Fibroblast of lung (primary cell): ENCODE measurements around the gene TXNIP.

Experiments
- CTCF ChIP-seq, 2 donors: IDR thresholded peaks in 1 of 2; conservative IDR thresholded peaks in 1 of 2; 1 replicate in 1 of 2; 2 replicates in 1 of 2; pipeline ENCODE4 v1.5.1; 2011 to 2012; ENCODE audit warnings: low read length in 2 of 2, control low read depth in 1 of 2, inconsistent platforms in 1 of 2, low read depth in 1 of 2, mild to moderate bottlenecking in 1 of 2
- EZH2 ChIP-seq: IDR thresholded peaks from 2 replicates; pipeline ENCODE4 v1.5.1; 2012; ENCODE audit warnings: low read length, control low read depth, mild to moderate bottlenecking; ENCODE audit errors: missing control alignments

DNA sequence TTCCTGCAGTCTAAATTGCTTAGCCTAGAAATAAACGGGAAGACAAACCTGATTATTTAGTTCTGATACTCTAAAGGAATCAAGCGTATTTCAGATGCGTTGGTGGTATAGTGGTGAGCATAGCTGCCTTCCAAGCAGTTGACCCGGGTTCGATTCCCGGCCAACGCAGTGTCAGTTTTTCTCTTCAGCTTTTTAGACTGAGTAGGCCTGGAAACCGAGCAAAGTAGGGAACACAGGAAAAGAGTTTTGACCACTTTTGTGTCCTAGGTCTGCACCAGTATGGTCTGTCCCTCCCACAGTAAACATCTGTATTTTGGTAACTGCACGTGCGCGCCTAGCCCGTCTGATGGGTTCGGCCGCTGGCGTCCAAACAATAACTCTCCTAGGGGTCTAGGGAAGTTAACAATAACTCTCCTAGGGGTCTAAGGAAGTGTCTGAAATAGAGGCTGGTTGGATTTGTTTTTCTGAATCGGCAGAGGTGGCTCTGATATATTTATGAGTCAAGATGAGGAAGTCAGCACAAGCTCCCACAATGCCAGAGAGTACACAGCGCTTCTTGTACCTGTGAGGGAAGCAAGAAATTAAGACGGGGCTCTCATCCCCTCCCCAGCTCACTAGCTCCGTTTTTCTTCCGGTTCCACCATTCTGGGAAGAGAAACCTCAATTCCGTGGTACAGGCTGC lies 40.7 kb upstream of the TXNIP start:
- TF ChIP-seq CTCF (conservative IDR thresholded peaks at IDR 0.05 in 1 of 2, IDR thresholded peaks at IDR 0.05 in 1 of 2; ENCODE audit: low read depth in 1 of 2, low read length in 2 of 2): no peak
- TF ChIP-seq EZH2: no peak
